BE2C (cell line): ENCODE data around the gene GLYATL1. TPM values are rescaled to one million over a fixed set of nuclear protein-coding genes. Genes with fewer than 3 reads are reported as not detected.

ENCODE experiments used
- DNase-seq: peaks from one replicate; pipeline ENCODE4 v3.0.0-alpha.2; 2020
- H3K27me3 ChIP-seq: fragments of 250-450 bp; sonication (Bioruptor Pico); 2 replicates; pipeline ENCODE4 v1.5.1; 2020; ENCODE audit warnings: mild to moderate bottlenecking
- H3K36me3 ChIP-seq: fragments of 250-450 bp; sonication (Bioruptor Pico); 2 replicates; pipeline ENCODE4 v1.5.1; 2020; ENCODE audit warnings: mild to moderate bottlenecking
- H3K4me1 ChIP-seq: fragments of 250-450 bp; sonication (Bioruptor Pico); 2 replicates; pipeline ENCODE4 v1.5.1; 2020
- H3K4me3 ChIP-seq: 2 replicates; pipeline ENCODE4 v1.5.1; 2011; ENCODE audit warnings: low read depth, low read length
- H3K9me3 ChIP-seq: fragments of 250-450 bp; sonication (Bioruptor Pico); 2 replicates; pipeline ENCODE4 v1.5.1; 2020
- polyA plus RNA-seq: library from polyadenylated mRNA; unstranded; fragments of >200 nt; gene quantifications from one replicate; pipeline ENCODE4 v1.2.1, GENCODE V29; 2012; ENCODE audit warnings: low read depth, missing spikeins; ENCODE audit not compliant: insufficient read length, insufficient read depth
- TF ChIP-seq, protein P1 (sequence below): IDR thresholded peaks from 2 replicates; pipeline ENCODE4 v1.5.1; 2012; ENCODE audit warnings: mild to moderate bottlenecking, low read depth, low read length

GLYATL1 gene, protein sequence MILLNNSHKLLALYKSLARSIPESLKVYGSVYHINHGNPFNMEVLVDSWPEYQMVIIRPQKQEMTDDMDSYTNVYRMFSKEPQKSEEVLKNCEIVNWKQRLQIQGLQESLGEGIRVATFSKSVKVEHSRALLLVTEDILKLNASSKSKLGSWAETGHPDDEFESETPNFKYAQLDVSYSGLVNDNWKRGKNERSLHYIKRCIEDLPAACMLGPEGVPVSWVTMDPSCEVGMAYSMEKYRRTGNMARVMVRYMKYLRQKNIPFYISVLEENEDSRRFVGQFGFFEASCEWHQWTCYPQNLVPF
- 2.2 TPM for polyA plus RNA-seq

DNA sequence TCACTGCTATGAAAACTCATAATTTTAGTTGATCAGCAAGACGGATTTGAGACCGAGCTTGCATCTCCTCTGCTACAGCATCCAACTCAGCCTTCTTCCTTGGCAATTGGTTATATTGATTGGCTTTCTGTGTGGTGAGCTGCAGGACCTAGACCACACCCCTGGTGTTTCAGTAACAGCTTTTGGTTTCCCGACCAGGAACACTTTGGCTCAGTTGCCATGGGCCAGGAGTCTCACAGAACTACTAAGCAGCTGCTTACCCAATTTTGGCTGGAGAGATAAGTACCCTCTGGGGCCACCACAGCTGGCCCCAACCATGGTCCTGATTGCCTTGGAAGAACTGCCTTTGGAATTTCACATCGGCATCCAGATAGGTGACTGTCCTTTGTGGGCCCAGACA is at the start of gene GLYATL1:
Gene GLYATL1, plus strand, starts transcription at position 212 of the 400 bp plus-strand sequence. CDS start 7,600 bp downstream, outside the sequence.
- Histone ChIP-seq H3K9me3 (no peaks in the 10 kb centered on the region), H3K4me1 (no peaks in the 10 kb centered on the region), H3K36me3 (no peaks in the 10 kb centered on the region), H3K27me3 (no peaks in the 10 kb centered on the region), H3K4me3 (no peak within 1 kb of the TSS)
- no peak for DNase-seq
- TF ChIP-seq, protein P1, sequence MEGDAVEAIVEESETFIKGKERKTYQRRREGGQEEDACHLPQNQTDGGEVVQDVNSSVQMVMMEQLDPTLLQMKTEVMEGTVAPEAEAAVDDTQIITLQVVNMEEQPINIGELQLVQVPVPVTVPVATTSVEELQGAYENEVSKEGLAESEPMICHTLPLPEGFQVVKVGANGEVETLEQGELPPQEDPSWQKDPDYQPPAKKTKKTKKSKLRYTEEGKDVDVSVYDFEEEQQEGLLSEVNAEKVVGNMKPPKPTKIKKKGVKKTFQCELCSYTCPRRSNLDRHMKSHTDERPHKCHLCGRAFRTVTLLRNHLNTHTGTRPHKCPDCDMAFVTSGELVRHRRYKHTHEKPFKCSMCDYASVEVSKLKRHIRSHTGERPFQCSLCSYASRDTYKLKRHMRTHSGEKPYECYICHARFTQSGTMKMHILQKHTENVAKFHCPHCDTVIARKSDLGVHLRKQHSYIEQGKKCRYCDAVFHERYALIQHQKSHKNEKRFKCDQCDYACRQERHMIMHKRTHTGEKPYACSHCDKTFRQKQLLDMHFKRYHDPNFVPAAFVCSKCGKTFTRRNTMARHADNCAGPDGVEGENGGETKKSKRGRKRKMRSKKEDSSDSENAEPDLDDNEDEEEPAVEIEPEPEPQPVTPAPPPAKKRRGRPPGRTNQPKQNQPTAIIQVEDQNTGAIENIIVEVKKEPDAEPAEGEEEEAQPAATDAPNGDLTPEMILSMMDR = no peak

DNA sequence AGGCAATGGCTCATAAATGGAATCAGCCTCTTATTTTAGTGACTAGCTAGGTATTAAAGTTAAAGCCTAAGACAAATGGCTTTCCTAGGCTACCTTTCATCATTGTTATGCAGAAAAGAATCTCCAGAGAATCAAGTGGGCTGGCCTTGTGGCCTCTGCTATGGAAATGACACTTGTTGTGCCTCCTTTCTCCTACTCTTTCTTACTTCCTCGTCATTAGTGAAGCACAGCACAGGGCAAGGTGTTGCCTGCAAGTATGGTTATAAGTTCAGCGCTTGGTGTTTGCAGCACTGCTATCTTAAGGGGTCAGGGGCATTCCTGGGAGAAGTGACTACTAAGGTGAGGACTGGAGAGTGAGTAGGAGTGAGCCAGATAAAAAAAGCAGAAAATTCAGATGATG is 45.4 kb upstream of the GLYATL1 start:
- no peaks in the 10 kb centered on the region for H3K4me1 ChIP-seq
- no peaks in the 10 kb centered on the region for H3K9me3 ChIP-seq
- H3K27me3 ChIP-seq = no peaks in the 10 kb centered on the region
- H3K4me3 ChIP-seq = no peak overlapping the region
- no peak for DNase-seq
- TF ChIP-seq, protein P1 = no peak
- no peaks in the 10 kb centered on the region for H3K36me3 ChIP-seq

DNA sequence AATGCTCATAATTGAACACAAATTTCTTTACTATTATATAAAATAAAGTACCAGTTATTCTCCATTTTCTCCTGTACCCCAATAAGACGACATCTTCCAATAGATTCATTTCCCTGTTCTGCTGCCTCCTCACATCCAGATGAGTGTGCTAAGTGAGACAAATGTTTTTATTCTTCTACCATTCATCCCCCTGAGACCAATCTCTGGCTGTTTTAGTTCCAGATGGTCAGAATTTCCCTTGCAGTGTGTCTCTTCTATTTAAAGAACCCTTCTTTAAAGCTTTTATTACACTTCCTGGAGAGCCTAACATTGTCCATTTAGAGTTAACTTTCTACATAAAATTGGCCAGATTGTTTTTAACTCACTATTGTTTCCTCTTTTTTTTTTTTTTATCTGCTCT is 41.2 kb upstream of the GLYATL1 start:
- DNase-seq = no peak
- no peak overlapping the region for H3K4me3 ChIP-seq
- H3K9me3 ChIP-seq = no peaks in the 10 kb centered on the region
- no peaks in the 10 kb centered on the region for H3K36me3 ChIP-seq
- no peaks in the 10 kb centered on the region for H3K4me1 ChIP-seq
- no peaks in the 10 kb centered on the region for H3K27me3 ChIP-seq
- TF ChIP-seq, protein P1 = no peak

DNA sequence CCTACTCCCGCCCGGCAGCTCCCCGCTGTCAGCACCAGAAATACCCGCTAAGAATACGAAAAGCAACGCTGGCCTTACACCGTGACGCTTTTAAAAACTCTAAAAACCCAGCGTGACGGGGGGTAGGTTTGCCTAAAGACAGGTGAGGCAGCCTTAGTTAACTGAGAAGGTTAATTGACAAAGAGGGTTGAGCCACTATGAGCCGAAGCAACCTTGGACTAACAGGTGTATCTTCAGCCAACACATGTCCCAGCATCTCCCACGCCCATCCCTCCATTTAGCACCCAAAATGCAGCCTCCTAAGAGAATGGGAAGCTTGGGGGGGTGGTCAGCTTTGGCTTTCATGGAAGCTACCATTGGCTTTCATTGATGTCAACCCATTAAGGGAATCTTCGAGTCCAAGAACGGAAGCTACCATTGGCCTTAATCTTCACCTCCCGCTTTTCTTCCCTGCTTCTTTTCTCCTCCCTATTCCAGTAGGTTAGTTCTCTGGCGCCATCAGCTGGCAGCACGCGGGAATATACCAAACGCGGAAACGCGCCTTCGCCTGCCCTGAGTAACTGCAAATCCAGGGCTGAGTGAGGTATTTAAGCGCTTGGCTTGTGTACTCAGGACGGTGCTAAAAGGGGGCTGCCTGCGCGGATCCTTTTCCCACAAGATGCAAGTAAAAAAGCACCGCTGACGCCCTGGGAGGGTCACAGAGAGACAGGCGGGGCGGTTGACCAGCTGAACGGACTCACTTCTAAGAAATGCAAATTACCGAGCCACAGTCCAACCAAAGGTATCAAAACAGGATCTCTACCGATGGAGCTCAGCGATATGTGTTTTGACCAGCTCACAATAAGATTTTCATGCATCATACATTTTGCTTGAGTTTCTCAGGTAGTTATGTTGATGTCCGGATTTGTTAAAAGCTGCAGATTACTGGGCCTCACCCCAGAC is 38.5 kb upstream of the GLYATL1 start:
- no peaks in the 10 kb centered on the region for H3K9me3 ChIP-seq
- TF ChIP-seq, protein P1 = peak; percentile 42
- no peak overlapping the region for H3K4me3 ChIP-seq
- H3K4me1 ChIP-seq = no peaks in the 10 kb centered on the region
- no peaks in the 10 kb centered on the region for H3K36me3 ChIP-seq
- DNase-seq = peak; percentile 61
- no peaks in the 10 kb centered on the region for H3K27me3 ChIP-seq

DNA sequence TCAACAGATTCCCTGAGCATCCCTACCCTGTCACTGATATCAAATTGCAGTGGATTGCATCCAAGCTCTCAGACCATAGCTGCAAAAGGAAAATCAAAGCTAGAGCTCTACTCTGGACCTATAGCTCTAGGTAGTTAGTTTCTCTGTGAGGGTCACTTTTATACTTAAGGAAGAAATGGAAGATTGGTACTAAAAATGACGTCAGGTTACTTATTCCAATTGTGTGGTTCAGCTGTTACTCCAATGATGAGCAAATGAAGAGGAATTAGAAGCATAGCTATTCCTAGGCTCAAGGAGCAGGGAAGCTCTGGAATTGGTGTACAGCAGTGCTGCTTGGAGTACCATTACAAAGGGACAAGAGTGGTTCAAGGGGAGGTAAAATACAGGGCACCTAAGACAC is 36.4 kb upstream of the GLYATL1 start:
- H3K4me1 ChIP-seq = no peaks in the 10 kb centered on the region
- no peaks in the 10 kb centered on the region for H3K27me3 ChIP-seq
- TF ChIP-seq, protein P1 = no peak
- no peaks in the 10 kb centered on the region for H3K36me3 ChIP-seq
- H3K9me3 ChIP-seq = no peaks in the 10 kb centered on the region
- DNase-seq = no peak
- H3K4me3 ChIP-seq = no peak overlapping the region
